HG02763 (cell line): ENCODE data around the gene TOMM5.
"Not testable (repeated sequence)": the region's sequence is repeated elsewhere in the genome, so short reads cannot be mapped to it uniquely, and the experiment has no call there.

ENCODE experiments used
- ATAC-seq: cut with Tn5 transposase; IDR thresholded peaks from one replicate; pipeline ENCODE4 v1.9.1; 2021; ENCODE audit warnings: mild to moderate bottlenecking, moderate library complexity; ENCODE audit not compliant: unreplicated experiment

TOMM5 gene

GRCh38 chr9:37617161-37617560 lies 24.8 kb upstream of the TOMM5 start:
- no peak for ATAC-seq

- no peak for ATAC-seq
Measured at GRCh38 chr9:37611961-37612360, 19.6 kb upstream of the TOMM5 start.

- no peak for ATAC-seq
Measured at GRCh38 chr9:37611014-37611413, 18.6 kb upstream of the TOMM5 start.

- no peak for ATAC-seq
Measured at GRCh38 chr9:37609735-37610397, 17.5 kb upstream of the TOMM5 start.

- ATAC-seq, result no peak
Measured at GRCh38 chr9:37608250-37608649, 15.9 kb upstream of the TOMM5 start.

GRCh38 chr9:37604296-37604695 lies 11.9 kb upstream of the TOMM5 start:
- no peak for ATAC-seq

- ATAC-seq, result no peak
Measured at GRCh38 chr9:37602817-37603216, 10.4 kb upstream of the TOMM5 start.

- not testable (repeated sequence) for ATAC-seq
Measured at GRCh38 chr9:37602061-37602460, 9.7 kb upstream of the TOMM5 start.

GRCh38 chr9:37596504-37596903 lies 4.1 kb upstream of the TOMM5 start:
- no peak for ATAC-seq

- no peak for ATAC-seq
Measured at GRCh38 chr9:37593883-37594448, 1.6 kb upstream of the TOMM5 start.

GRCh38 chr9:37587521-37587920 lies 4.9 kb downstream of the TOMM5 start:
- ATAC-seq, result no peak

- ATAC-seq, result no peak
Measured at GRCh38 chr9:37583522-37584121, 8.8 kb downstream of the TOMM5 start.

- ATAC-seq, result no peak
Measured at GRCh38 chr9:37582548-37583157, 9.7 kb downstream of the TOMM5 start.

- peak; percentile 76 for ATAC-seq
Measured at GRCh38 chr9:37575921-37576721, 16.3 kb downstream of the TOMM5 start, which contains the start of gene FBXO10. TSS of gene FBXO10 (minus strand) at chr9:37576380. CDS start at chr9:37541768, 34,612 bp downstream.

GRCh38 chr9:37575511-37575914 lies 16.9 kb downstream of the TOMM5 start:
- ATAC-seq, result peak; percentile 48

- no peak for ATAC-seq
Measured at GRCh38 chr9:37575001-37575400, 17.4 kb downstream of the TOMM5 start.

GRCh38 chr9:37574241-37574721 lies 18.1 kb downstream of the TOMM5 start:
- no peak for ATAC-seq

GRCh38 chr9:37571282-37571681 lies 21.1 kb downstream of the TOMM5 start:
- no peak for ATAC-seq

GRCh38 chr9:37566716-37567115 lies 25.7 kb downstream of the TOMM5 start:
- ATAC-seq, result no peak

- peak; percentile 85 for ATAC-seq
Measured at GRCh38 chr9:37565661-37566618, 26.5 kb downstream of the TOMM5 start.
